NCI-H128 (cell line): Measurements from ENCODE around the gene ZYX.
"Not testable (repeated sequence)": the region's sequence is repeated elsewhere in the genome, so short reads cannot be mapped to it uniquely, and the experiment has no call there.

Experiments used
- DNase-seq: peaks from one replicate; lab custom pipeline; 2025; ENCODE audit not compliant: unreplicated experiment; lab: John Stamatoyannopoulos, UW

Gene ZYX

GRCh38 chr7:143416565-143417149 lies 35.5 kb downstream of the ZYX start:
- peak; percentile 12 for DNase-seq

- DNase-seq, result no peak
Measured at GRCh38 chr7:143417734-143418383, 36.7 kb downstream of the ZYX start.

GRCh38 chr7:143418681-143419458 lies 37.7 kb downstream of the ZYX start:
- no peak for DNase-seq

GRCh38 chr7:143419880-143420279 lies 38.7 kb downstream of the ZYX start:
- no peak for DNase-seq

GRCh38 chr7:143420624-143421023 lies 39.5 kb downstream of the ZYX start:
- not testable (repeated sequence) for DNase-seq

GRCh38 chr7:143422033-143422432 lies 40.9 kb downstream of the ZYX start:
- DNase-seq, result no peak

- not testable (repeated sequence) for DNase-seq
Measured at GRCh38 chr7:143424476-143424875, 43.3 kb downstream of the ZYX start.

- no peak for DNase-seq
Measured at GRCh38 chr7:143426479-143427142, 45.5 kb downstream of the ZYX start.

GRCh38 chr7:143429770-143430698 lies 48.9 kb downstream of the ZYX start:
- DNase-seq, result no peak

- DNase-seq, result no peak
Measured at GRCh38 chr7:143431109-143431508, 50.0 kb downstream of the ZYX start.

- no peak for DNase-seq
Measured at GRCh38 chr7:143433759-143434158, 52.6 kb downstream of the ZYX start.

GRCh38 chr7:143434660-143435059 lies 53.5 kb downstream of the ZYX start:
- DNase-seq, result no peak

- no peak for DNase-seq
Measured at GRCh38 chr7:143435266-143435665, 54.1 kb downstream of the ZYX start.

GRCh38 chr7:143436325-143436946 lies 55.3 kb downstream of the ZYX start:
- DNase-seq, result no peak

- no peak for DNase-seq
Measured at GRCh38 chr7:143437578-143437977, 56.4 kb downstream of the ZYX start.

- DNase-seq, result no peak
Measured at GRCh38 chr7:143439866-143440265, 58.7 kb downstream of the ZYX start.
